NCI-H146 (cell line): Measurements from ENCODE around the gene RAP1GAP2.

Experiments
- DNase-seq: peaks from one replicate; lab custom pipeline; 2025; lab: John Stamatoyannopoulos, UW

RAP1GAP2 gene

DNA sequence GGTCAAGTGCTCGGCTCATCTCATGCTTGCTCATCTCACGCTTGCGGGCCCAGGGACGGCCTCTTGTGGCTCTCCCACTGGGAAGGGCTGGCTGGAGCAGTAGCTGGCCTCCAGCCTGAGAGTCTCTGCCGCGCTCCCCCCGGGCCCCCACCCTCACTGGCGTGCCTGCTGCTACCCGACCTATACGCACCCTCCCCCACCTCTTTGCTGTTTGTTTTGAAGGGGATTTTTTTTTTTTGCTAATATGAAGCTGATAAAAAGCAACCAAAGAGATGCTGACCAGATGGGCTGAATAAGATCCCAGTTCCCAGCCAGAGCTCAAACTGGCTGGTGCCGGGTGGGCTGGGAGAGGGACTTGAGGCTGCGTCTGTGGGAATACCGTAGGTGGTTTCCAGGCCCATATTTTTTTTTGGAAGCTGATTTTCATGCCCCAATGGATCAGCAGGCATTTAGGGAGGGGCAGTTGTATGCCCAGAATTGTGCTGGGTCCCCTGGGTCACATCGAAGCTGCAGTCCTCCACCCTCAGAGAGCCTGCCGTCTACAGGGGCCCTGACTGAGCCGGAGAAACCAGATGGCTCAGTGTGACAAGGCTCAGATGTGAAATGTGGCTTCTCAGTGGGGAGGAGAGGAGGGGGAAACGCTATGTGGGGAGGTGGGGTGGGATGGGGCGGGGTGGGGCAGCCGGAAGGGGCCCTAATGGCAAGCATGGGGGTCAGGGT lies 115.0 kb downstream of the RAP1GAP2 start:
- DNase-seq, result no peak

DNA sequence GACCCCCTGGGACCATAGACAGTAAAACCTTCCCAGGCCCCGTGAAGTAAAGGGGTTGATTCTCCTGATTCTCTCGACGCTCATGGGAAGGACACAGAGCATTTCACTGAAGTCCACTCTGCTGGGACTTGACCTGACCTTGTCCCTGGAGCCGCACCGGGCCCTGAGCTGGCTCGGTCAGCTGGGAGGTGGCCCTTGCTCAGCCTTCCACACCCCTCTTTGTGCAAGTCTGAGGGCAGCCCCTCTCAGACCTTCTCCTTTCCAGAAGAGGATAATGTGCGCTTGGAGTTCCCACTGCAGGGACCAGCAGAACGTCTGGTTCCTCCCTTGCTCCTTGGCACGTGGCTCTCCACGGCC lies 115.5 kb downstream of the RAP1GAP2 start:
- no peak for DNase-seq

DNA sequence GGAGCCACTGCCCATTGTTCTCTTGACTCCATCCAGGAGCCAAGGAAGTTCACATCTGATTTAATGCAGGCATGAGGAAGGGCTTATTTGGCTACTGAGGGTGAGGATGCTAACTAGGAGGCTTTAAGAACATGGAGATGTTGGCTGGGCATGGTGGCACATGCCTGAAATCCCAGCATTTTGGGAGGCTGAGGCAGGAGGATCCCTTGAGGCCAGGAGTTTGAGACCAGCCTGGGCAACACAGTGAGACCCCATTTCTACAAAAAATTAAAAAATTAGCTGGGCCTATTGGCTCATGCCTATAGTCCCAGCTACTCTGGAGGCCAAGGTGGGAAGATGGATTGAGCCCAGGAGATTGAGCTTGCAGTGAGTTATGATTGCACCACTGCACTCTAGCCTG lies 116.5 kb downstream of the RAP1GAP2 start:
- no peak for DNase-seq

DNA sequence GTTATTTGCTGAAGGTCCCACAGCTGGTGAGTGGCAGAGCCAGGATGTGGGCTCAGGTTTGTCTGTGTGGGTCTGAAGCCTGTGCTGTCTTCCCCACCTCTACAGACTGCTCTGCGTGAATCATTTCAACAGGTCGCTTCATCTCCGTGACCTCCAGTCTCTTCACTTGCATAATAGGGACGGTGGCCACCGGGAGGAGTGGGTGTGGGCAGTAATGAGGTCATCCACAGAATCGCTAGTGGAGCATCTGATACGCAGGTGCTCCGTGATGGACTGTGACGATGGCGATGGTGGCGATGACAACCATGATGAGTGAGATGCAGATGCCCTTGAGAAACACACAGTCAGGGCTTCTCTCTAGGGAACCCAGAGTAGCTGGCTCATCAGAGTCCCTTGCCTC lies 120.2 kb downstream of the RAP1GAP2 start:
- no peak for DNase-seq

DNA sequence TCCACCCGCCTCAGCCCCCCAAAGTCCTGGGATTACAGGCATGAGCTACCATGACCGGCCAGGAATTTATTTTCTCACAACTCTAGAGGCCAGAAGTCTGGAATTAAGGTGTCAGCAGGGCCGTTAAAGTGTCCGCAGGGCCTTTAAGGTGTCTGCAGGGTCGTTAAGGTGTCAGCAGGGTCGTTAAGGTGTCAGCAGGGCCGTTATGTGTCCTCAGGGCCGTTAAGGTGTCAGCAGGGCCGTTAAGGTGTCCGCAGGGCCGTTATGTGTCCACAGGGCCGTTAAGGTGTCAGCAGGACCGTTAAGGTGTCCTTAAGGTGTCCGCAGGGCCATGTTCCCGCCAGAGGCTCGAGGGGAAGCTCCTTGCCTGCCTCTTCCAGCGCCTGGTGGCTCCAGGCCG lies 125.2 kb downstream of the RAP1GAP2 start:
- no peak for DNase-seq

DNA sequence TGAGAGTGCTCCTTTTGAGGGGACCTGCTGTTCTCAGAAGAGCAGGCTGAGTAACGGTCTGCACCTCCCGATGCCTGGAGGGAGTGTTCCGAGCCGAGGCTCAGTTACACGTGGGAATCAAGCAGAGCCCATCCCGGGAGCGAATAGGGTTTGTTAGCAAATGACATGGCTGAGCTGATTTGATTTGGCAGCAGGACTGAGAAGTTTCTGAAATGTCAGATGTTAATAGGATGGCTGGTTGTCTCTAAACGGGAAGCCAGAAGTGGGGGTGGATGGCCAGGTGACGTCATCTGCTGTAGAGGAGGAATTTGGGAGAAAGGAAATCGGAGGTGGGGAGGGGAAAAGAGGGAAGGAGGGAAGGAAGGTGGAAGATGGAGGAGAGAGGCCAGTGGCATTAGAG lies 128.0 kb downstream of the RAP1GAP2 start:
- DNase-seq, result no peak

DNA sequence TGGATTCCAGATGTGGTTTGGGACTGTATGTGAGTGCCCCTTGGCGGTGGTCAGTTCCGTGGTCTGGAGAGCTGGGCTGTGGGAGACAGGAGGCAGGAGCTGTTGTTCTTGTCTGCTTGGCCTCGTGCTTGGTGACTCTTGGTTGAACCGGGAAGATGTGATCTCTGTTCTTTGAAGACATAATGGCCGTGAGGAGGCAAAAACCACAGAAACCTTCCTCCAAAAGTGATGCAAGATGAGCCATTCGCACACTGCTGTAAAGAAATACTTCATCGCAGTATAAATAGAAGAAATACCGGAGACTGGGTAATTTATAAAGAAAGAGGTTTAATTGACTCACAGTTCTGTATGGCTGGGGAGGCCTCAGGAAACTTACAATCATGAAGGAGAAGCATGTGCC lies 128.8 kb downstream of the RAP1GAP2 start:
- no peak for DNase-seq

DNA sequence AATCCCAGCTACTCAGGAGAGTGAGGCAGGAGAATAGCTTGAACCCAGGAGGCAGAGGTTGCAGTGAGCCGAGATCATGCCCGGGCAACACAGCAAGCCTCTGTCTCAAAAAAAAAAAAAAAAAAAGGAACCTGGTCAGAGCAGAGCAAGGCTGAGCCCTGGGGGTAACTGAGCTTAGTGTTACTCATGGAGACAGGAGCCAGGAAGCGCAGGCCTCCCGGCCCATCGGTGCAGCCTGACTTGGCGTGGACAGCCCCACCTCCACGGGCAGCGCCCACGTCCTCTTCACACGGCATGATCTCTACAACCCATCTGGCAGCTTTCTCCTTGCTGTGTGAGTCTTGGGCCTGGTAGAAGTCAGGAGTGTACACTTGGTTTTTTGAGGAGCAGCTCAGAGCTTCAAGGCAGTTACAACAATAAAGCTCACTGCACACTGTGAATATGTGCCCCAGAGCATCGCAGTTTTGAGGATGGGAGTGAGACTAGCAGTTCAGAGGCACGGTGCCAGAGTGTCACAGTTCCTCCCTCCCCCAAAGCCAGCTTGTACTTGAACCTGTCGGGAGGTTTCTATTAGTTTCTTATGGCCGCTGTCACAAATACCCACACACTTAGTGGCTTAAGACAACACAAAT lies 129.9 kb downstream of the RAP1GAP2 start:
- DNase-seq, result no peak

DNA sequence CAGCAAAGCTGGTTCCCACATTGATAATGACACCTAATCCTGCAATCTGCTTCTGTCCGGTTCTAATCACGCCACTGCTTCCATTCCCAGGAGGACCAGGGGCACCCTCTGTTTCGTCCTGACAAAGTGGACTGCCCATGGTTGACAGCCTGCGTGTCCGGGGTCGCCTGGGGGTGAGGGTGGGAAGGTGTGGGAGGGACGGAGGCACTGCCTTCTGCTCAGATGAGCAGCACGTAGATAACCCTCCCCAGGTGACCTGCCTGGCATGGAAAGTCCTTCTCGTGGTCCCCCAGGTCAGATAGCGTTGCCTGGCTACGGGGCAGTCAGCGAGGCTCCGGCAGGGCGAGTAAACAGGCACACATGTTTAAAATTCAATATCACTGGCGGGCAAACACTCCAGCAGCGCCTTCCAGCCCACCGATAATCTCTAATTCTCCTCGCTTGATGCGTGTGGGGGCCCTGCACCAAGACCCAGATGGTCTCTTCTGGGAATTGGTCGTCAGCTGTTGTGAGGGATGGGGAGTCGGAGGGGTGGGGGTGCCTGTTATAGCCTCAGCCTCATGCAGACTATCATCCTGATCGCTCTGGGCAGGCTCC lies 132.2 kb downstream of the RAP1GAP2 start:
- DNase-seq, result no peak

DNA sequence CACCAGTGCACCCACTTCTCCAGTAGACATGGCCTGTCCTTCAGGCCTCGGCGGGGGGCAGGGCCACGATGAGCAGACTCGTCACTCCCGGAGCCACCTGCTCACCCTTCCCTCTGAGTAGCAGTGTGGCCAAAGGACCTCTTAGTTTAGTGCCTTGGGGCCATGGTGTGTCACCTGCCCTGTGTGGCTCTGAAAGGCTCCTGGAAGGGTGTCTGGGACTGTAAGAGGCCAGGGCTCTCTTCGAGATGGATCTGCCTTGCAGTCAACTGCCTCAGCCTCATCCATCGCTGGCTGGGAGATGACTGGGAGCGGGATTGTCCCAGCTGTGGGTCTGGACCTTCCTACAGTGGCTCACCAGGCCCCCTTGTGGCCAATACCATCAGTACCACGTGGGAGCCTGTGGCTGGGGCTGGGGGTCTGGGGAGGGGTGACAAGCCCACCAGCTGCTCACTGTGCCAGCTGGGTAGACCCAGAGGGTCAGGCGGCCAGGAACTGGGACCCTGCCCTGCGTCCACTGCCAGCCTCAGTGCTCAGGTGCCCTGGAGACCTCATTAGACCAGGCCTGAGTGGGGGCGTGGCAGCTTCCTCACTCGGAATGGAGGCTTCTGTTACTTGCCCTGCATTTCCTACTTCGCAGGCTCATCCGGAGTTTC lies 133.8 kb downstream of the RAP1GAP2 start:
- peak; percentile 41 for DNase-seq

DNA sequence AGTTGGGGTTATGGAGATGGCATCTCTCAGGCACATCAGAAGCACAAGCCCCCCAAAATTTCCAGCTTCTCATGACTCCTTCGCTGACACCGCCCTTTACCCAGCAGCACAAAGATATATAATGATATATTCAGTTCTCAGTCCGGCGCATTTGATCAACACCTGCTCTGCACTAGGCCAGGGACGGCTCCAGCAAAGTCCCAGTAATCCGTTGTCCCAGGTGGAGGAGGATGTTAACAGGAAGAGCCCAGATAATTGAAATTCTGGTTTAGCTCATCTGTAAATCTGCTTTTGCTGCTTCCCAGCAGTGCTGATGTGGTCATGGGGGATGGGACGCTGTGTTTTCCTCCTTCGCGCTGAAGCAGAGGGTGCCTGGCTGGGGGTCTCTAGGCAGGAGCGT lies 135.6 kb downstream of the RAP1GAP2 start:
- DNase-seq, result no peak

DNA sequence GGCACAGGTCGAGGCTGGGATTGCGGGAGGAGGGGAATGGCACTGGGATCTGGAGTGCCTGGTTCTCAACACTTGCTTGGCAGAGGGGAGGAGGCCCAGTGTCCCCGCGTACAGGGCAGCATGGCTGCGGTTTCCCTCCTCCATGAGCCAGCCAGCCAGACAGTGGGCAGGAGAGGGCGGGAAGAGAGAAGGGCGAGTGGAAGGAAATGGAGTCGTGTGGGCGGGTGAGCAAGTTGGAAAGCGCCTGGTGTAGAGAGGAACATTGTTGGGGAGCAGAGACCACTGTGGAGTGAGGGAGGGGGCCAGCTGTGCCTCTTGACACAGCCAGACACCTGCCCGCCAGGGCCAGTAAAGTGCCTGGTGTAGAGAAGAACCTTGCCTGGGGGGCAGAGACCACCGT lies 136.7 kb downstream of the RAP1GAP2 start:
- no peak for DNase-seq

DNA sequence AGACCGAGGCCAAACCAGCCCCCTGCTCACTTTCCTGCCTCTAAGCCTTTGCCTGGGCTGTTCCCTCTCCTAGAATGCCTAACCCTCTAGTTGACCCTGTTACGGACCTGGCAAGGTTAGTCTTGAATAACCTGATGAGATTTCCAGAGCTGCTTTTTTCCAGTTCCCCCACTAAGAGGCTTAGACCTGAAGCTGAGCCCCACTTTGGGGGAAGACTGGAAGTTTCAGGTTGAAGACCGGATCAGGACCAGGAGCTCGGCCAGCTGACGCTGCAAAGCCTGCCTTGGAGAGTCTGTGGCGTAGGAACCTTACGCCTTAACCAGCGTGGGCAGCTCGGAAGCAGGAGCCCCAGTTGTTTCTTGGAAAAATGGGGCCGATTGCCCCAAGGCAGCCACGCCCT lies 137.4 kb downstream of the RAP1GAP2 start:
- DNase-seq, result no peak

DNA sequence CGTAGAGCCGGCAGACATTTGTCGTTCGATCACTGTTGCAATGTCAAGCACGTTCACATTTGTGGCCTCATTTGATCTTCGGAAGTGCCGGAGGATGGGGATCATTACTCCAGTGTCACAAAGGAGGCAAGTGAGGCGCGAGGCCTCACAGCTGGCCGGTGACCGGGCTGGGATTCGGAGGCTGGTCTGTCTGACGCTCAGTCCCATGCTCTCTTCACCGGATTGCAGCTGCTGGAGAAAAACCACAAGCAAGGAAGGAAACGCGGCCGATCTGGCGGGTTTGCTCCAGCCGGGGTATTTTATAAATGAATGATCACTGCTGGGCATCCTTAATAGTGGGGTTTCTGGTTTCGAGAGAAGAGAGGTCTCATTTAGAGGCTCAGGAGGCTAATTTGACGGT lies 139.4 kb downstream of the RAP1GAP2 start:
- DNase-seq, result no peak

DNA sequence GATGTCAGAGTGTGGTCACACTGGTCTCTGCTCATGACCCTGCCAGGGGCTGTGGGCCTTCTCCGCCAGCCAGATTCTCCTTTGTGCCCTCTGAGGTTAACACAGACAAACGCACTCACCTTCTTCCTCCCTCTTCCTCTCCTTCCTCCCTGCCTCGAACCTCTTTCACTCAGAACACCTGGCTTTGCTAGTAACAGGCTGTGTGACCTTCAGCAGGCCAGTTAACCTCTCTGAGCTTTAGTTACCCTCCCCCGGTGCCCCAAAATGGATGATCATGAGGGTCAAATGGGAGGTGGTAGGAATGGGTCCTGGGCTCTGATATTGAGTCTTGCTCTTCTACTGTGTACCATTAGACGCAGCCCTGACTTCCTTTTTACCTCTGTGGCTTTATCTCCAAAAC lies 140.1 kb downstream of the RAP1GAP2 start:
- DNase-seq, result no peak

DNA sequence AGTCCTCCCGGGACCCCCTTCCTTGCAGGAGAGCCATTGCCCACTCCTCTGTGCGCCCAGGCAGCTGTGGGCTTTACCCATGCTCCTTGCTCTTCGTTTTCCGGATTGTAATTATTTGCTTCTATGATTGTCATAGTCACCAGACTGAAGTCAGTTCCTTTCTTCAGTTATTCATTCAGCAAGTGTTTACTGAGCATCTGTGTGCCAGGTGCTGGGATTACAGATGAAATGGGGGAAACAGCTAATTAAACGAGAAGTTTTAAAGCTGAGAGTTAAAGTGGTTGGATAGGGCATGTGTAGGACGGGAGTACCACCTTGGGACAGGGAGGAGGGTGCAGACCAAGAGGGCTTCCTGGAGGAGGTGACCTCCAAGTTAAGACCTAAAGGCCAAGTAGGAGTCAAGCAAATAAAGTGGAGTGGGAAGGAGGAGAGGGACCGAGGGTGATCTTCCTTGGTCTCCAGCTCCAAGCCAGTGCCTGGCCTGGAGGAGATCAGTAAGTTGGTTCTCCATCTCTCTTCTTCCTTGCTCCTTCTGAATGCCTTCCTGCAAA lies 140.6 kb downstream of the RAP1GAP2 start:
- DNase-seq, result no peak

DNA sequence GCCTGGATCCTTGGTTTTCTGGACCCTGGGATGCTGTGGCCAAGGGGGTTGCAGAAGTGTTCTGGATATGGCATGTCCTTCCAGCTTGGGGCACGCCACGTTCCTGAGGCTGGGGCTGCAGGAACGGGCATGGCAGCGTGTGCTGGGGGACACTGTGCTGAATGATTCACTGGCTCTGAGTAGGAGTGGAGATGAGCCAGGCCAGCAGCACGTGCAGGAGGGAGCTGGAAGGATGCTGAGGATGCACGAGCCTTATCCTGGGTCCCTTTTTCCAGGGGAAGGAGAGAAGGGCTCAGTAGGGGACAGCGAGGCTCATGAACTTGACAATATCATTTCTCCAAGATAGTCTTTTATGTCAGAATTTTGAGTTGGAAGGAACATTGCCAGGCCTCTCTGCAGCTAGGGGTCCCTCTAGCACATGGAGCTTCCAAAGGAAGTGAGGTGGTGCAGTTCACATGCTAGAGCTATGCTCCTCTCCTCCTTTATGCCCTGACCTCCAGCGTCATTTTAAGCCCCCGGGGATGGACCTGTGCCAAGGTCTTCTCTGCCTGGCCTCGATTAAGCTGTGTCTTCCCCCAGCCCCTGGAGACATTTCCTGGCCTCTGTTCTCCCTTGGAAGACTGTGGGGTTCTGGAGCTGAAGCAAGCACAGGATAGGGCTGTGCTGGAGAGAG lies 141.2 kb downstream of the RAP1GAP2 start:
- DNase-seq, result no peak

DNA sequence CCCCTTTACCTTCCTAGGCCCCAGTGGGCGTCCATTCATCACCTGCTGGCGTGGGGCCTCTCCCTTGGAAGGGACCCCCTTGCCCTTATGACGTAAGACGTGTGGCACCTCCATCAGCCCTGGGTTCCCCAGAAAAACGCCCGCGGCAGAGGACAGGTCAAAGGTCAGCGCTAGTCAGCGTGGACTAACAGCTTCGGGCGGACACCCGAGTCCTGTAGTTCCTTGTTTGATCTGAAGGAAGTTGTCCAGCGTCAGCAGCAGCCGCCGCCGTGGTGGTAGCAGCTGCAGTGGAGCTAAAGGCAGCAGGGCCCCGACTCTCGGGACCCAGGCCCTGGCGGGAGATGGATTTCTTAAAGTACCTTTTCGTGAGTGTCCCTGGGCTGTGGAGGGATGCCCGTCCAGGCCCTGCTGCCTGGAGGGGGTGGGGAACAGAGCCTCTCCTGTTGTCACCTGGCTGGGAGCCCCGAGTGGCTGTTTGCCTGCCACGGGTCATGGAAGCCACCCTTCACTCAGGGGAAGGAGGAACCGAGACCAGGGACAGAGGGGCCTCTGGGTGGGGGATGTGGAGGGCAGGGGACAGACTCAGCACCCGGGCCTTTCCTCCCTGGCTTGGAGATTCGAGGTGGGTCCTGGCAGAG lies 143.6 kb downstream of the RAP1GAP2 start:
- DNase-seq, result no peak

DNA sequence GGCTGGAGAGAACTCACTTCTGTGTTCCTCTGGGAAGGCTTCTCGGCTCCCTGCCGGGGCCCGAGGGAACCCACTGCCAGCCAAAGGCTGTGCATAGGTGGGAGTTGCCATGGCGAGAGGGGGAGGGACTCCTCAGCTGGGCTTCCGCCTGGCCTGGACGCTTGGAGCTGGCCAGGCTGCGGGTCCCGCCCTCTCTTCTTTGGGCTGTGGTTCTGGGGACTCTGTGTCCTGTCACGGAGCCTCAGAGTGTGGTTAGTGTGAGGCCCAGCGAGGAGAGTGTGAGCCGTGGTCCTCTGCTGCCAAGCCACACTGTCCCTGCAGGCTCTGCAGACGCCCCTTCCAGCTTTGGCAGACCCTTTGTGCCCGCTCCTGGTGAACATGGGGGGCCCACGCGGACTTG lies 144.1 kb downstream of the RAP1GAP2 start:
- DNase-seq, result no peak

DNA sequence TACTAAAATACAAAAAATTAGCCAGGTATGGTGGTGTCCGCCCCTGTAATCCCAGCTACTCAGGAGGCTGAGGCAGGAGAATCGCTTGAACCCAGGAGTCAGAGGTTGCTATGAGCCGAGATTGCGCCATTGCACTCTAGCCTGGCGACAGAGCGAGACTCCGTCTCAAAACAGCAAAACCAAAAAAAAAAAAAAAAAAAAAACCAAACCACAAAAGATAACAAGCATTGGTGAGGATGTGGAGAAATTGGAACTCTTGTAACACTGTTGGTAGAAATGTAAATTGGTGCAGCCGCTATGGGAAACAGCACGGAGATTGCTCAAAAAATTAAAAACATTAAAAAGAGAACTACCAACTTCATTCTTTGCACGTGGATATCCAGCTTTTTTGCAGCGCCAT lies 147.7 kb downstream of the RAP1GAP2 start:
- DNase-seq, result no peak

DNA sequence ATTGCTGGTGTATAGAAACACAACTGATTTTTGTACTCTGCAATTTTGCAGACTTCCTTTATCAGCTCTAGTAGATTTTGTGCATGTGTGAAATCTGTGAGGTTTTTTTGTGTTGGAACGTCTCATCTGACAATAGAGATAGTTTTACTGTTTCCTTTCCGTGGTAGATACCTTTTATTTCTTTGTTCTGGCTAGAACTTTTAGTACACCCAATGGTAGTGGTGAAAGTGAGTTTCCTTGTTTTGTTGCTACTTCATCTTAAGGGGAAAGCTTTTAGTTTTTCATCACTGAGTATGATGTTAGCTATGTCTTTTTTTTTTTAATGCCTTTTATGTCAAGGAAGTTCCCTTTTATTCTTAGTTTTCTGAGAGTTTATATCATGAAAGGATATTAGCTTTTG lies 149.1 kb downstream of the RAP1GAP2 start:
- DNase-seq, result no peak

DNA sequence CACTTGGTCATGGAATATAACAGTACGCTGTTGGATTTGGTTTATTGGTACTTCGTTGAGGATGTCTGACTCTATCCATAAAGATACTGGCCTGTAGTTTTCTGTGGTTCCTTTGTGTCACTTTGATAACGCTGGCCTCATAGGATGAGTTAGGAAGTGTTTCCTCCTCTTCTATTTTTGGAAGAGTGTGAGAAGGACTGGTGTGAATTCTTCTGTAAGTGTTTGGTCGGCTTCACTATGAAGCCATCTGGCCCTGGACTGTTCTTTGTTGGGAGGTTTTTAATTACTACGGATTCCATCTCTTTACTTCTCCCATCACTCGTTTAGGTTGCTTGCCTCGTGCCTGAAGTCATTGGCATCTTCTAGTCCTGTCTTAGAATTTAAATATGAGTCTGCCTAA lies 149.9 kb downstream of the RAP1GAP2 start:
- DNase-seq, result no peak
